Testis (tissue), 2 donors: ENCODE measurements around the gene DNLZ.

Experiments used
- CTCF ChIP-seq, 3 experiments: fragments of 450-650 bp in 2 of 3; fragments of 200-600 bp in 1 of 3; sonication (generic) in 1 of 3; IDR thresholded peaks; one replicate each; pipeline ENCODE4 v1.5.1; 2016 to 2019; ENCODE audit warnings: antibody characterized with exemption in 3 of 3, mild to moderate bottlenecking in 2 of 3, moderate library complexity in 1 of 3
- POLR2A ChIP-seq: fragments of 450-650 bp; IDR thresholded peaks from one replicate; pipeline ENCODE4 v1.6.1; 2017; ENCODE audit warnings: antibody characterized with exemption, mild to moderate bottlenecking, moderate library complexity

- TF ChIP-seq CTCF (IDR thresholded peaks at IDR 0.05): no peak
- no peak for TF ChIP-seq POLR2A
Measured at GRCh38 chr9:136373300-136374182, 10.0 kb upstream of the DNLZ start, which contains the start of gene CARD9.
